GM21367 (cell line): ENCODE results near the gene FAM83G.
"Not testable (repeated sequence)": the region's sequence is repeated elsewhere in the genome, so short reads cannot be mapped to it uniquely, and the experiment has no call there.

Experiments used
- ATAC-seq: cut with Tn5 transposase; IDR thresholded peaks from one replicate; pipeline ENCODE4 v1.9.1; 2021; ENCODE audit not compliant: unreplicated experiment

Gene FAM83G

GRCh38 chr17:19004421-19005136, at the start of gene FAM83G:
Gene FAM83G, minus strand, starts transcription at chr17:19004764. Its CDS starts 723 bp downstream, at chr17:19004041.
- ATAC-seq: peak; percentile 41

DNA sequence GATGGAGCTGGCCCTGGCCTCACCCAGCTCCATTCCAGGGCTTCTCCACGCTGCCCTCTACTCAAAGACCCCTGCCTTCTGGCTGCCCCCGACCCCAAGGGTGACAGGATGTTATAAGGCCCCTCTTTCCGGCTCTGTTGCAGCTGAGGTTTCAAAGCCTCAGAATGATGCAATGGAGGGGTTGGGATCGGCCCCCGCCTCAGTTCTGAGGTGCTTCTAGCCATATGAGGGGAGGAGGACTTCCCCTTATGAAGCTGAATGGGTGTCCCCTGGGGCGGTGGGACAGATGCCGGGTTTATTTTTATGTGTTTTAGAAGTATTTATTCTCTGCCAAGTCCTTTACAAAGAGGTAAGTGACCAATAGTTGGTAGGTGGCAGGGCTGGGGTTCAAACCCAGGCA, 44.3 kb upstream of the FAM83G start:
- ATAC-seq: not testable (repeated sequence)

DNA sequence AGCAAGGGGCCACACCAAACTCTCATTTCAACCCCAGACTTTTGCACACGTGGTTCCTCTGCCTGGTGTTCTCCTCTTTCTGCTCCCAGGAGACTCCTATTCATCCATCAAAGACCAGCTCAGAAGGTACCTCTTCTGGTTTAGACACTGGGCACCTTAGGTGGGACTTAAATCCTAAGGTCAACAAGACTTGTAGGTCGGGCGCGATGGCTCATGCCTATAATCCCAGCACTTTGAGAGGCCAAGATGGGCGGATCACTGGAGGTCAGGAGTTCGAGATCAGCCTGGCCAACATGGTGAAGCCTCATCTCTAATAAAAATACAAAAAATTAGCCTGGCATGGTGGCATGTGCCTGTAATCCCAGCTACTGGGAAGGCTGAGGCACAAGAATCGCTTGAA, 42.9 kb upstream of the FAM83G start:
- ATAC-seq: not testable (repeated sequence)

- ATAC-seq: not testable (repeated sequence)
Observed at GRCh38 chr17:19046782-19047375, 42.3 kb upstream of the FAM83G start, which contains the start of gene GRAP. Gene GRAP, minus strand, starts transcription at chr17:19046957. Its CDS starts 31 bp downstream, at chr17:19046926.

DNA sequence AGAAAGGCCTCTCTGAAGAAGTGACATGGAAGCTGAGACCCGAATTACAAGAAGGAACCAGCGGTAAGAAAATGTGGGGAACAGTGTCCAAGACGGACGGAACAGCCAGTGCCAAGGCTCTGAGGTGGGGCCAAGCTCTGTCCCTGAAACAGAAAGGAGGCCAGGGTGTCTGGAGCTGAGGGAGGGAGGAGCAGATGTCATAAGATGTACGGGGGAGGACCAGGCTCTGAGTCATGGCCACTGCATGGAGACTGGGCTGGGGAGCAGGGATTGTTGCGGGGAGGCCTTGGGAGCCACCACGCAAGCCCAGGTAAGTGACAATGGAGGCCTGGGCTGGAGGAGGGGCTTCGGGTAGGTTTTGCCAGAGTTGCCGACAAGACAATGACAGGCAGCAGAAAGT, 40.1 kb upstream of the FAM83G start:
- ATAC-seq: not testable (repeated sequence)

- ATAC-seq: not testable (repeated sequence)
Observed at GRCh38 chr17:19043032-19043431, 38.5 kb upstream of the FAM83G start.

GRCh38 chr17:19042369-19042768, 37.8 kb upstream of the FAM83G start:
- not testable (repeated sequence) for ATAC-seq

DNA sequence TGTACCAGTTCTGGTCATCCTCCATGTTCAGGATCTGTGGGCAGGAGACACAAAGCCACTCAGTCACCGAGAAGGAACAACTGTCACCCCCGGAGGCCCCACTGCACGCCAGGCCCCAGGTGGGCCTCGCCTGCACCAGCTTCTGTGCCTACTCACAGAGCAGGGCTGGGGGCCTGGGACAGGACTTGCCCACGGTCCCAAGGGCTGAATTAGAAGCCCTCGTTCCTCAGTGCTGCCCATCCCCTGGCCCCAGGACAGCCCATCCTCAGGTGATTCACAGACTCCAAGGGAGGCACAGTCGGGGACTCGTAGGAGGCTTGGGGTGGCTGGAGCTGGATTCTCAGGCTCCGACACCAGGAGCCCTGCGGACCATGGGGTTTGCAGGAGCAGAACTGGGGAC, 37.3 kb upstream of the FAM83G start:
- not testable (repeated sequence) for ATAC-seq

DNA sequence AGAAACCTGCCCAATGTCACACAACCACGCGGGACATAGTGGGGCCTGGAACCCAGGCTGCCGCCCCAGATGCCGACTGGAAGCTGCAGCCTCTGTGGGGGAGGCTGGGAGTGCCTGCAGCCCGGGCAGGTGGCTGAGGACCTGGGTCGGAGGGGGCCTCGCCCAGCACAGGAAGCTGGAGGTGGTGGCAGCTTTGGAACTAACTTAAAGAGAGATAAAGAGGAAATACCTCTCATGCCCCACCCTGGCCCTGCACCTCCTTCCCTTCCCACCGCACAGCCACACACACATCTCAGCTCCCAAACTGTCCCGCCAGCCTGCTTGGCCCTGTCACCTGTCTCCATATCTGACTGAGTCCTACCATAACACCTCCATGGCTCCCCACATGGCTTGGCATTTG, 35.8 kb upstream of the FAM83G start:
- not testable (repeated sequence) for ATAC-seq

GRCh38 chr17:19038730-19039129, 34.2 kb upstream of the FAM83G start:
- peak; percentile 24 for ATAC-seq

DNA sequence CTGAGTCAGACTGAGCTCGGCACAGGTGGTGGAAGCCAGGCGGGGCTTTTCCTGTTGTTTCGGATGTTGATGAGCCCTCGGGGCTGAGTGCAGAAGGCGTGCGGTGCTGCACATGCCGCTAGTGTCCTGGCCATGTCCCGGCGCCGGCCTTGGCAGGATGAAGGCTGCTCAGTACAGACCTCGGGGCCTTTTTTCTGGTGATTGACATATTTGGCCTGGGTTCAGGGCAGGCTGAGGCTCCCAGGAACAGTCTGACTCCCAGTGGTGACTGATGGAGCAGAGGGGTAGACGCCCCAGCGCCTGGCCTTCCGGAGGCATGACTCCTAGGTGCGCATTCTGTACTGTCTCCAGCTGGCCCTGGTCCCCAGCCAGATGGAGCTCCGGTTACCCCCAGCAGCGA, 33.4 kb upstream of the FAM83G start:
- not testable (repeated sequence) for ATAC-seq

DNA sequence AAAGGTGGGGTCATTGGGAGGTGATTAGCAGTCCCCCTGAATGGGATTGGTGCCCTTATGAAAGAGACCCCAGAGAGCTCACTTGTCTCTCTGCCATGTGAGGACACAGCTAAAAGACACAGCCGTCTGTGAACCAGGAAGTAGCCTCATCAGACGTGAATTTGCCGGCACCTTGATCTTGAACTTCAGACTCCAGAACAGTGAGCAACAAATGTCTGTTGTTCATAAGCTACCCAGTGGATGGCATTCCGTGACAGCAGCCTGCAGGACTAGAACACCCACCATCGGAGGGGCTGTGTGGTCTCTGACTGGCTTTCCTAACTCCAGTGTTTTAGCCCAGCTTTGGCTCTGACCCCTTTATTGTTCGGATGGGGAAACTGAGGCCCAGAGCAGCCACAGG, 33.0 kb upstream of the FAM83G start:
- not testable (repeated sequence) for ATAC-seq

DNA sequence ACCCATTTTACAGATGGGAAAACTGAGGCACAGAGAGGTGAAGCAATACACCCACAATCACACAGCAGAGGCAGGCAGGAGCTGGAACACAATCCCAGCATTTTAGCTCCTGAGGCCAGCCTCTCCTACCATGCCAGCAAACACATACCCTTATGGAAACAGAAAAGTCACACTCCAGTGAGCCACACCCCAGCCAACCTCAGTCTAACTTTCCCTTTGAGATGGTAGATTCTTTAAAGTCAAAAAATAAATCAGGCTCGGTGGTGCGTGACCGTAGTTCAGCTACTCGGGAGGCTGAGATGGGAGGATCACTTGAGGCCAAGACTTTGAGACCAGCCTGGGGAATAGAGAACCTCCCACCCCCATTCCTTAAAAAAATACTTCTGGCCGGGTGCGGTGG, 31.6 kb upstream of the FAM83G start:
- not testable (repeated sequence) for ATAC-seq

- ATAC-seq: not testable (repeated sequence)
Observed at GRCh38 chr17:19032377-19032988, 27.9 kb upstream of the FAM83G start.

GRCh38 chr17:19031729-19032128, 27.2 kb upstream of the FAM83G start:
- not testable (repeated sequence) for ATAC-seq

GRCh38 chr17:19030771-19031449, 26.3 kb upstream of the FAM83G start:
- ATAC-seq: not testable (repeated sequence)

- not testable (repeated sequence) for ATAC-seq
Observed at GRCh38 chr17:19029740-19030139, 25.2 kb upstream of the FAM83G start.

- ATAC-seq: not testable (repeated sequence)
Observed at GRCh38 chr17:19028671-19029070, 24.1 kb upstream of the FAM83G start.

DNA sequence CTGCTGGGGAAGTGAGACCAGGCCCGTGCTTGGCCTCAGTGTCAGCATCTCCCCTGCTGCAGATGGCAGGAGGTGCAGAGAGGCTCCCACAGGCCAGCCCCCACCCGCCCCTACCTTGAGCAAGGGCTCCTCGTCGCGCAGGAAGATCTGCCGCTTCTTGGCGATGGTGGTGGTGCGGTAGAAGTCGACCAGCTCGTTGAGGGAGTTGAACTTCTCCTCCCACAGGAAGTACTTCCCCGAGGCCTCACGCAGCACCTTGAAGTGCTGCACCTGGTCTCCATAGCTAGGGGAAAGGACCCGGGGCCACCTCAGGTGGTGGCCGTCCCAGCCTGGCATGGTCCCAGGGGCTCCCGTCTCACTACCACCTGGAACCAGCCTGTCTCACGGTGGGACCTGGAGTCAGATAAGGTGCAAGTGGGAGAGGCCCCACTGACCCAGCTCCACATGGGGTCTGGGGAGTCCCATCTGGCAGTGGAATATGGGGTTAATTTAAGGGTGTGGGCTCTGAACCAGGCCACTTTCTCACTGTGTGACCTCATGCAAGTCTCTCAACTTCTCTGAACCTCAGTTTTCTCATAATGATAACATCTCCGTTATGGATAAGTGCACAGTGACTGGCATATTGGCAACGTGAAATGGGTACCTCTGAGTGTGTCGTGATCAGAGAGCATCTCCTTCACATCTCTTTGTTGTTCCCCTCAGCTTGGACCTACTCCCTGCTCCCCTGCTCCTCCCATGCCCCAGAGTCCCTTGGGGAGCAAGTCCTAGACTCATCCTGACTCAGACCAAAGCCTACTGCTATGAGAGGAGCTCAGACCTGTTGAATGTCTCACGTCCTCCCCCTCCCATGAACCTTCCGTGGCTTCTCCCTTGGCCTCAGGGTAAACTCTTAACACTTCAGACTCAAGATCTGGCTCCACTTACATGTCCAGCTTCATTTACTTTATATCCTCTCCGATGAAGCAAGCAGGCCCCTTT, 19.8 kb upstream of the FAM83G start:
- no peak for ATAC-seq
